LNCaP clone FGC (cell line): ENCODE results near the gene ACKR3.

Experiments used
- DNase-seq: peaks from one replicate; pipeline ENCODE4 v3.0.0-alpha.2; 2011; ENCODE audit warnings: low read depth
- H3K4me3 ChIP-seq: 2 replicates; pipeline ENCODE4 v1.5.1; 2011; ENCODE audit warnings: mild to moderate bottlenecking, low read depth, low read length, control low read depth
- TF ChIP-seq, protein P1 (sequence below): IDR thresholded peaks from 2 replicates; pipeline ENCODE4 v1.5.1; 2012; ENCODE audit warnings: mild to moderate bottlenecking; ENCODE audit not compliant: control insufficient read depth, insufficient read depth; ENCODE audit errors: extremely low read depth

ACKR3 gene

DNA sequence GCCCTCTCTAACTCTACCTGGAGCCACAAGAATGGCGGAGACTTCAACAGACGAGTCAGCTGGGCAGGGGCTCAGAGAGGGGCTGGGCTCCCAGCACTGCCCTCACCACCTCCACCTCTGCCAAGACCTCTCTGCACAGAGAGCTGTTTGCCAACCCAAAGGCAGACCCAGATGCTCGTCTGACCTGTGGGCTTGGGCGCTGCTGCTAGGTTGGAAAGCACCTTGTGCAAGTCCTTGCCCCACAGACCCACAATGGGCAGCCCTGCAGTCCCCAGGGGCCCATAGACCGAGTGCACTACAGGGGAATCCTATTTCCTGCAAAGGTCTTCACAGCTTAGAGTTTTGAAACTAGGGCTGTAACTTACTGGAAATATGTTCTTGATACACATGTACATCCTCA lies 13.3 kb downstream of the ACKR3 start:
- no peak for DNase-seq
- no peak overlapping the region for H3K4me3 ChIP-seq
- TF ChIP-seq, protein P1, sequence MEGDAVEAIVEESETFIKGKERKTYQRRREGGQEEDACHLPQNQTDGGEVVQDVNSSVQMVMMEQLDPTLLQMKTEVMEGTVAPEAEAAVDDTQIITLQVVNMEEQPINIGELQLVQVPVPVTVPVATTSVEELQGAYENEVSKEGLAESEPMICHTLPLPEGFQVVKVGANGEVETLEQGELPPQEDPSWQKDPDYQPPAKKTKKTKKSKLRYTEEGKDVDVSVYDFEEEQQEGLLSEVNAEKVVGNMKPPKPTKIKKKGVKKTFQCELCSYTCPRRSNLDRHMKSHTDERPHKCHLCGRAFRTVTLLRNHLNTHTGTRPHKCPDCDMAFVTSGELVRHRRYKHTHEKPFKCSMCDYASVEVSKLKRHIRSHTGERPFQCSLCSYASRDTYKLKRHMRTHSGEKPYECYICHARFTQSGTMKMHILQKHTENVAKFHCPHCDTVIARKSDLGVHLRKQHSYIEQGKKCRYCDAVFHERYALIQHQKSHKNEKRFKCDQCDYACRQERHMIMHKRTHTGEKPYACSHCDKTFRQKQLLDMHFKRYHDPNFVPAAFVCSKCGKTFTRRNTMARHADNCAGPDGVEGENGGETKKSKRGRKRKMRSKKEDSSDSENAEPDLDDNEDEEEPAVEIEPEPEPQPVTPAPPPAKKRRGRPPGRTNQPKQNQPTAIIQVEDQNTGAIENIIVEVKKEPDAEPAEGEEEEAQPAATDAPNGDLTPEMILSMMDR, result no peak

GRCh38 chr2:236583621-236584203 lies 14.1 kb downstream of the ACKR3 start:
- no peak overlapping the region for H3K4me3 ChIP-seq

GRCh38 chr2:236584521-236585384 lies 15.1 kb downstream of the ACKR3 start:
- TF ChIP-seq, protein P1, result no peak
- no peak for DNase-seq
- no peak overlapping the region for H3K4me3 ChIP-seq

More at GRCh38 chr2:236583621-236584203, 14.1 kb downstream of the ACKR3 start:
- DNase-seq, result no peak
- TF ChIP-seq, protein P1, result no peak

DNA sequence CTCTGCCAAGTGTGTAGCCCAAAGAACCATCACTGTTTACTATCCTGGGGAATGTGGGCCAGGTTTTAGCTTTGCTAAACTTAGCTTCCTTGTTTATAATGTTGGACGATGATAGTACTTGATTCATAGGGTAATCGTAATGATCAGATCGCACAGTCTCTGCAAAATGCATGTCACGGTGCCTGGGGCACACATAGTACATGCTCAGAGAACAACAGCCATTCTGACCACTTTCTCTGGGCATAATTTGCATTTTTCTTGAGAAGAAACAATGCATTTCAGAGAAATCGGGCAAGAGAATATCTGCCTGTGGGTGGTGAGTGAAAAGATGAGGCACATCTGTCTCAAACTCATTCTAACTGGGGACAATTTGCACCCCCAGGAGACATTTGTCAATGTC lies 16.3 kb downstream of the ACKR3 start:
- TF ChIP-seq, protein P1, result no peak
- no peak for DNase-seq
- H3K4me3 ChIP-seq, result no peak overlapping the region

DNA sequence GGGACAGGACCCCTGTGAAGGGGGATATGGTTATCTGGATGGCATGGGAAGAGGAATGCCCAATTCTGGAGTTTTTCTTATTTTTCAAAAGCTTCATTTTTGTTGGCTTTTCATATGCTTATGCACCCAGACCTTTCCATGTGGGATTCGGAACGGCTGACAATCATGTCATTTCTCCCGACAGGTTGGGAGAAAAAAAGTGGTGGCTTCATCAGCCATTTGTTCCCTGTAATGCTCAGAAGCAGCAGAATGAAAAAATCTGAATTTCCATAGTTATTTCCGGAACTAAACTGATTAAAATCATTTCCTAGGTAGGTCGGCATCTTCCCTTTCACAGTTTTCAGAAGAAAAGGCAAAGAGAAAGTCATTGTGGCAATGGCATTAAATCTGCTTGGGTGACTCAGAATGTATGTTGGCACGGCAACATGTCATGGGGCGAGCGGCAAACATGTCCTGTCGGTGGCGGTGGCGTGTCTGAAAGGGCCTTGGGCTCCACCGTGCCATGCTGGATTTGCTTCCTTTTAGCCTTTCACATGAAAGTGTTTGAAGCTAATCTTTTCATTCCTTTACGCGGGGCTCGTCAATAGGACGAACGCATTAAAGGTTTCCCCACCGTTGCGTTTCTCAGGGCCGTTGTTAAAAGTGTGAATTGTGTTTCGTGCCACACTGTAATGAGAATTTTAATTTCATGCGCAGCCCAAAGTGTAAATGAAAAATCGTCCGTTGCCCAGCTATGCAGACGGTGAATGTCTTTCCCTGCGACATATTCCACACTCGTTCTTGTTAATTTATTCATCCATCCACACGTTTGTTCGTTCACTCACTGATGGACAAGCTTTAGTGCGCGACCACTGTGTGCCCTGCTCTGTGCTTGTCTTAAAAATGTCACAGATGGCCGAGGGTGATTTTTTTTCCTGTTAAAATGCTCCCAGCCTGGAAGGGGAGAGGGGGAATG lies 18.5 kb downstream of the ACKR3 start:
- TF ChIP-seq, protein P1, result no peak
- DNase-seq, result no peak
- no peak overlapping the region for H3K4me3 ChIP-seq

GRCh38 chr2:236588932-236589592 lies 19.4 kb downstream of the ACKR3 start:
- TF ChIP-seq, protein P1, result no peak
- DNase-seq, result no peak
- H3K4me3 ChIP-seq, result no peak overlapping the region
